ENCODE measurements around the gene PYGO2.

Gene PYGO2

DNA sequence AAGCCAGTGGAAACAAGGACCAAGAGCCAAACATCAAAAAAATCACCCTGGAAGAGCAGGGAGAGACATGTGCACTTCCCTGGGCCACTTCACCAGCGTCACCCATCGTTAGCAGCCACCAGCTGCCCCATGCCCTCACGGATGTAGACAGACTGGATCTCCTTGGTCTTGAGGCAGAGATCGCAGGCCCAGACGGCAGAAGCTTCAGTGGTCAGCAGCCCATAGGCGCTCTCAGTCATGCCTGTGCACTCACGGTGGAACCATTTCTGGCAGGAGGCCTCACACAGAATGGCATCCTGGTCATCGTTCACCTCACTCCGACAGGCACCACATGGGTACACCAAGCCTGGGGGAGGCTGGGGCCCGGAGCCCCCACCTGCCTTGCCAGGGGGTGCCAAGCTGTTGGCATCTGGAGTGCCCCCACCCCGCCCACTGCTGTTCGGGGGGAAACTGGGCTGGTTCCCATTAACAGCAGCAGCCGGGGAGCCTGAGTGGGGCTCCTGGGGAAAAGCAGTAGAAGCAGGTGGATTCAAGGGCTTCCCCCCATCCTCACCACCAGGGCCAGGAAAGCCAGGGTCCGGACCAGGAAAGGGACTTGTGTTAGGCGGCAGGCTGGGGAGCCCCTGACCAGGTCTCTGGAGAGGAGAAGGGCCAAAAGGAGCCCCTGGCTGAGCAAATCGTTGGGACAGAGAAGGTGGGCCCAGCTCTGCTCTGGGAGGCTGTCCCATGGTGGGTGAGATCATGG, 2.7 kb downstream of the PYGO2 start:
- TF ChIP-seq, protein P1, sequence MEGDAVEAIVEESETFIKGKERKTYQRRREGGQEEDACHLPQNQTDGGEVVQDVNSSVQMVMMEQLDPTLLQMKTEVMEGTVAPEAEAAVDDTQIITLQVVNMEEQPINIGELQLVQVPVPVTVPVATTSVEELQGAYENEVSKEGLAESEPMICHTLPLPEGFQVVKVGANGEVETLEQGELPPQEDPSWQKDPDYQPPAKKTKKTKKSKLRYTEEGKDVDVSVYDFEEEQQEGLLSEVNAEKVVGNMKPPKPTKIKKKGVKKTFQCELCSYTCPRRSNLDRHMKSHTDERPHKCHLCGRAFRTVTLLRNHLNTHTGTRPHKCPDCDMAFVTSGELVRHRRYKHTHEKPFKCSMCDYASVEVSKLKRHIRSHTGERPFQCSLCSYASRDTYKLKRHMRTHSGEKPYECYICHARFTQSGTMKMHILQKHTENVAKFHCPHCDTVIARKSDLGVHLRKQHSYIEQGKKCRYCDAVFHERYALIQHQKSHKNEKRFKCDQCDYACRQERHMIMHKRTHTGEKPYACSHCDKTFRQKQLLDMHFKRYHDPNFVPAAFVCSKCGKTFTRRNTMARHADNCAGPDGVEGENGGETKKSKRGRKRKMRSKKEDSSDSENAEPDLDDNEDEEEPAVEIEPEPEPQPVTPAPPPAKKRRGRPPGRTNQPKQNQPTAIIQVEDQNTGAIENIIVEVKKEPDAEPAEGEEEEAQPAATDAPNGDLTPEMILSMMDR (IDR thresholded peaks at IDR 0.05; ENCODE audit: low read depth, low read length): no peak
- no peak for TF ChIP-seq EZH2phosphoT487 (IDR thresholded peaks at IDR 0.05; ENCODE audit: low read depth)
- Histone ChIP-seq H4K20me1 (ENCODE audit: insufficient read depth, low read length) (peaks cover 7% of the 10 kb centered on the region; the same call in 1 of the 2 replicates), H3K36me3 (replicated peaks; ENCODE audit: low read depth, low read length) (peaks cover 15% of the 10 kb centered on the region), H3K4me1 (ENCODE audit: low read length) (peaks cover 40% of the 10 kb centered on the region), H2AFZ (ENCODE audit: low read depth, low read length) (no peak overlapping the region), H3K9me3 (ENCODE audit: insufficient read depth, low read length) (no peaks in the 10 kb centered on the region), H3K4me2 (ENCODE audit: low read length) (no peak overlapping the region), H3K9ac (ENCODE audit: low read length) (no peak overlapping the region), H3K79me2 (ENCODE audit: low read length) (peaks cover 31% of the 10 kb centered on the region), H3K27ac (ENCODE audit: low read length) (no peak overlapping the region), H3K4me3 (ENCODE audit: low read length) (no peak overlapping the region), H3K27me3 (ENCODE audit: low read depth, low read length) (no peaks in the 10 kb centered on the region)

GRCh38 chr1:154958036-154958435, 3.5 kb downstream of the PYGO2 start:
- H2AFZ ChIP-seq (ENCODE audit: low read depth, low read length): no peak overlapping the region
- H3K79me2 ChIP-seq (ENCODE audit: low read length): peaks cover 29% of the 10 kb centered on the region
- H3K9me3 ChIP-seq (ENCODE audit: insufficient read depth, low read length): no peaks in the 10 kb centered on the region
- H3K27me3 ChIP-seq (ENCODE audit: low read depth, low read length): no peaks in the 10 kb centered on the region
- no peak overlapping the region for H3K9ac ChIP-seq (ENCODE audit: low read length)
- H3K4me1 ChIP-seq (ENCODE audit: low read length): peaks cover 39% of the 10 kb centered on the region
- no peak overlapping the region for H3K4me3 ChIP-seq (ENCODE audit: low read length)
- H3K4me2 ChIP-seq (ENCODE audit: low read length): no peak overlapping the region
- TF ChIP-seq, protein P1 (IDR thresholded peaks at IDR 0.05; ENCODE audit: low read depth, low read length): no peak
- no peak for TF ChIP-seq EZH2phosphoT487 (IDR thresholded peaks at IDR 0.05; ENCODE audit: low read depth)
- peaks cover 7% of the 10 kb centered on the region; the same call in 1 of the 2 replicates for H4K20me1 ChIP-seq (ENCODE audit: insufficient read depth, low read length)
- peak overlapping the region; percentile 21 for H3K27ac ChIP-seq (ENCODE audit: low read length)
- H3K36me3 ChIP-seq (replicated peaks; ENCODE audit: low read depth, low read length): peaks cover 11% of the 10 kb centered on the region

GRCh38 chr1:154957091-154957657, 4.4 kb downstream of the PYGO2 start:
- Histone ChIP-seq H2AFZ (ENCODE audit: low read depth, low read length) (no peak overlapping the region), H3K79me2 (ENCODE audit: low read length) (peaks cover 21% of the 10 kb centered on the region), H3K36me3 (replicated peaks; ENCODE audit: low read depth, low read length) (peaks cover 11% of the 10 kb centered on the region), H3K4me1 (ENCODE audit: low read length) (peaks cover 31% of the 10 kb centered on the region), H3K9me3 (ENCODE audit: insufficient read depth, low read length) (no peaks in the 10 kb centered on the region), H3K4me3 (ENCODE audit: low read length) (no peak overlapping the region), H4K20me1 (ENCODE audit: insufficient read depth, low read length) (peaks cover 7% of the 10 kb centered on the region; the same call in 1 of the 2 replicates), H3K9ac (ENCODE audit: low read length) (no peak overlapping the region), H3K27ac (ENCODE audit: low read length) (no peak overlapping the region), H3K27me3 (ENCODE audit: low read depth, low read length) (no peaks in the 10 kb centered on the region), H3K4me2 (ENCODE audit: low read length) (no peak overlapping the region)
- TF ChIP-seq, protein P1 (IDR thresholded peaks at IDR 0.05; ENCODE audit: low read depth, low read length): no peak
- no peak for TF ChIP-seq EZH2phosphoT487 (IDR thresholded peaks at IDR 0.05; ENCODE audit: low read depth)

GRCh38 chr1:154956544-154956941, 5.0 kb downstream of the PYGO2 start:
- Histone ChIP-seq H3K79me2 (ENCODE audit: low read length) (peaks cover 18% of the 10 kb centered on the region), H3K4me1 (ENCODE audit: low read length) (peaks cover 31% of the 10 kb centered on the region), H3K36me3 (replicated peaks; ENCODE audit: low read depth, low read length) (peaks cover 11% of the 10 kb centered on the region), H3K9ac (ENCODE audit: low read length) (peak overlapping the region; percentile 60), H3K27ac (ENCODE audit: low read length) (no peak overlapping the region), H2AFZ (ENCODE audit: low read depth, low read length) (no peak overlapping the region), H4K20me1 (ENCODE audit: insufficient read depth, low read length) (peaks cover 7% of the 10 kb centered on the region; the same call in 1 of the 2 replicates), H3K4me2 (ENCODE audit: low read length) (peak overlapping the region; percentile 82), H3K27me3 (ENCODE audit: low read depth, low read length) (no peaks in the 10 kb centered on the region), H3K9me3 (ENCODE audit: insufficient read depth, low read length) (no peaks in the 10 kb centered on the region), H3K4me3 (ENCODE audit: low read length) (peak overlapping the region; percentile 79)
- TF ChIP-seq, protein P1 (IDR thresholded peaks at IDR 0.05; ENCODE audit: low read depth, low read length): no peak
- no peak for TF ChIP-seq EZH2phosphoT487 (IDR thresholded peaks at IDR 0.05; ENCODE audit: low read depth)

Data from OCI-LY3 (cell line).